Right forelimb (tissue), 1 donor: ENCODE results near the gene SLC30A4.
A peak's percentile ranks its signal among the peaks of the same experiment; 100 is the strongest.

Experiments
- DNase-seq: peaks from one replicate; pipeline ENCODE4 v3.0.0-alpha.2; 2018

SLC30A4 gene

GRCh38 chr15:45499426-45499825, 23.1 kb downstream of the SLC30A4 start:
- DNase-seq: no peak

- no peak for DNase-seq
Observed at GRCh38 chr15:45498701-45499100, 23.9 kb downstream of the SLC30A4 start.

GRCh38 chr15:45497261-45497660, 25.3 kb downstream of the SLC30A4 start:
- DNase-seq: no peak

DNA sequence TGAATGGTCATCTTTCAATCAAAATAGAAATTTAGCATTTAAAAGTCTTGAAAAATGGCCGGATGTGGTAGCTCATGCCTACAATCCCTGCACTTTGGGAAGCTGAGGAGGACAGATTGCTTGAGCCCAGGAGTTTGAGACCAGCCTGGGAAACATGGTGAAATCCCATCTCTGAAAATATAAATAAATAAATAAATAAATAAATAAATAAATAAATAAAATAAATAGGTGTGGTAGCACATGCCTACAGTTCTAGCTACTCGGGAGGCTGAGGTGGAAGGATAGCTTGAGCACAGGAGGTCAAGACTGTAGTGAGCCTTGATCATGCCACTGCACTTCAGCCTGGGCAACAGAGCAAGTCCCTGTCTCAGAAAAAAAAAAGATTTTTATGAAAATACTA, 25.9 kb downstream of the SLC30A4 start:
- DNase-seq: no peak

DNA sequence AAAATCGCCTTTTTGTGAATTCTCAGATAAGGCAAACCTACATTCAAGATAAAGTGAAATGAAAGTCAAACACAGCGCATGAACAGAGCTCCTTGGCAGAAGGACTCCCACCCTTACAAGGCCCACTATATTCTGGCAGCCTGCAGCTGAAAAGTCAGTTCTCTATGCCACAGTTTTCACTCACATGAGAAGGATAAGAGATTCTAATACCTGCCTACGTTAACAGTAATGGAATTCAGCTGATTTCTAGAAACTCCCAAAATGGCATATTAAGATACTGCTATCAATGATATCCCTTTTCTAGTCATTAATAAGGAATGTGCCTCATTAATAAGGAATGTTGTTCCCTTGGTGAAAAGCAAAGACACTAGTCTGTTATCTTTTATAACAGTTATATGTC, 27.0 kb downstream of the SLC30A4 start:
- no peak for DNase-seq

GRCh38 chr15:45489690-45490238, 32.8 kb downstream of the SLC30A4 start:
- no peak for DNase-seq

DNA sequence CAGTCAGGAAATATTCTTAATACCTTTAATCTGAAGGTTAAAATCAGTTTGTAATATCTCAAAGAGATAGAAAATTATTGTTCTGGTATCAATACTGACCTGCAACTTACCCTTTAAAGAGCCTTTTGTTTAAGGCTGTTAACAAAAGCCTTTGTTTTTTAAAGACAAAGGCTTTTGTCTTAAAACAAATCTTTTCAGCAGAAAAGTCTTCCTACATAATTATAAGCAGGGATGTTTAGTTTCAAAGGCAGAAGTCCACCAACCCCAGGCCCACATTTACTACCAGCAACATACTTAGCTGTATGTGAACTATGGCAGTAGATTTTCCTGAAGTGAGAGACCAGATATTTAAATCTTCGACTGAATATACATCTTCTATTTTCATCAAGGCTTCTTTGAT, 36.2 kb downstream of the SLC30A4 start:
- DNase-seq: no peak

DNA sequence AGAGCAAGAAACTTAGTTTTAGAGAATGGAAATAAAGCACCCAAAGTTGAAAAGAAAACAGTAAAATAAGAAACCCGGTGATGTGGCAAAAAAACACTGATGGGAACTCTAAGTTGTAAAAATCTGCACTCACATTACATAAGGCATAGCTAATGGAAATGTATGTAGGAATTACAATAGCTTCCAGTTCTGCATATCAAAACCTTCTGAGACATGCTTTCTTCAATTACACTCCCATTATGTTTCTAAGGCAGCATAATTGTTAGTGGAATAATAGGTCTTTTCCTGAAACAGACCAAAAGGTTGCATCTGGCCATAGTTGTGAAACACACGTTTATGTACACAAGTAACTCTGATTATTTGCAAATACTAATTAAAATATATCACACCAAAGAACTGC, 41.4 kb downstream of the SLC30A4 start:
- no peak for DNase-seq

DNA sequence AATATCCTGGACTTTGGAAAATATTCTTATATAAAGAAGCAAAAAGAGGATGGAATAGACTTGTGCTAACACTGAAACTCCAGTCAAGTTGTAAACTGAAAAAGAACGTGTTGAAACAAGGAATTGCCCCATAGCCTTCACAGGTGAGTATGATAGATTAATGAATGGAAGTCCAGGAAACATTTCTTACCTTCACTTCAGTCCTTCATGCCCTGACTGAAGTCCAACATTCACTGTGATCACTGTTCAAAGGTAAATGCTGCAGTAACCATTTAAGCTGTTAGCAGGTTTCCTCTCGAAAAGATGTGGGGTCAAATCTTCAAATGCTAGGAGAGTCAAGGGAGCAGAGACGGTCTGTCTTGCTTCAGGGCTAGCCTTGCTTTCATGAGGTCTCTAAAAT, 46.1 kb downstream of the SLC30A4 start:
- DNase-seq: no peak

- DNase-seq: no peak
Observed at GRCh38 chr15:45474799-45475198, 47.8 kb downstream of the SLC30A4 start.

GRCh38 chr15:45473068-45473467, 49.5 kb downstream of the SLC30A4 start:
- DNase-seq: no peak

GRCh38 chr15:45471151-45471550, 51.4 kb downstream of the SLC30A4 start:
- no peak for DNase-seq

DNA sequence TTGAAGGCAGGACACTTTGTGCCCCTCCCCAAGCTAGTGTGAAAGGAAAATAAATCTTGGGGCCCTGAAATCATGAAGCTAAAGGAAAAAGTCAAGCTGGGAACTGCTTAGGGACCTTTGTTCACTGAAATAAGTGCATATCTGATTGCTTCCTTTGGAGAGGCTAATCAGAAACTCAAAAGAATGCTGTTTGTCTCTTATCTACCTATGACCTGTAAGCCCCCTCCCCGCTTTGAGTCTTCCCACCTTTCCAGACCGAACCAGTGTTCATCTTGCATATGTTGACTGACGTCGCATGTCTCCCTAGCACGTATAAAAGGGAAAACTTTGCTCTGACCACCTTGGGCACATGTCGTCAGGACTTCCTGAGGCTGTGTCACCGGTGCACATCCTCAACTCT, 53.1 kb downstream of the SLC30A4 start:
- no peak for DNase-seq

DNA sequence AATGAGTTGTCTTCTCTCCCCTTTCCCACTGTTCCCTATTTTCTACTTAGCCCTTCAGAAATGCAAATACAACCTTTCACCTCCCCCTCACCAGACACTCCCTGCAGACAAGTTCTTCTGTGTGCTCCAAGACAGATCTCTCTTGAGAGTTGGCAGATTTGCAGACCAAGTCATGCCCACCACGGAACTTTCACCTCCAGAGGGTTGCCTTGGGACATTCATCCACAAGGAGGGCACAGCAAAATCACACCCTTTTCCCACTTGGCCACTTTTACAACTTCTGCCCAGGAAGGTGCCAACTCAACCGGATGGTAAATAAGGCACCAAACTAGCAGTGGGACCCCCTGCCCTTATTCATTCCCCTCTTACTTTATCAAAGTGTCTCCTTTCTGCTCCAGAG, 53.5 kb downstream of the SLC30A4 start:
- no peak for DNase-seq

- no peak for DNase-seq
Observed at GRCh38 chr15:45468294-45468693, 54.3 kb downstream of the SLC30A4 start.

DNA sequence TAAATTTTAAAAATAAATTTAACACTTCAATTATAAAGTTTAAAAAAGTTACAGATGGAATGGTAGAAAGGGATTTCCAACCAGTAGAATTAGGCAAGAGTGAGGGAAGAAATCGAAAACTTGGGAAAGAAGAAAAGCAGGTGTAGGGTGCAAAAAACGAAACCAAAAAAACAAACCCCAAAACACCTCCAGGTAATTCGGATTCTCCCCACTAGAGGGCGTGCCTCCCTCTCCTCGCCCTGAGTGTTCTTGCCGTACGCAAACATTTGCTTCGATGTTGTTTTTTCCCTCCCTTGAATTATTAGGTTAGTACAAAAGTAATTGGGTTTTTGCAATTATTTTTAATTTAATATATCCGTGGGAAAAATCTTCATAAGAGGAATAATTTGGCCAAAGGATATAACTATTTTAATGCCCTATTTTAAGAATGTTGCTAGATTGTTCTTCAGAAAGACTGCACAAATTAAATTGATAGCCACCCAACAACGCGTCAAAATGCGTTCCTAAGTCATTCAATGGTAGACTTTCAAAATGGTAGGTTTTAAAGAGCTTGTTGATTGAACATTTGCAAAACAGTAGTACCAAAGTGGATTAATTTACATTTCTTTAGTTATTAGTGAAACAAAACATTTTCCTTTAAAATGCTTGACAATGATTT, 63.7 kb downstream of the SLC30A4 start:
- DNase-seq: peak; percentile 80

GRCh38 chr15:45457641-45458539, 64.7 kb downstream of the SLC30A4 start:
- peak; percentile 80 for DNase-seq

DNA sequence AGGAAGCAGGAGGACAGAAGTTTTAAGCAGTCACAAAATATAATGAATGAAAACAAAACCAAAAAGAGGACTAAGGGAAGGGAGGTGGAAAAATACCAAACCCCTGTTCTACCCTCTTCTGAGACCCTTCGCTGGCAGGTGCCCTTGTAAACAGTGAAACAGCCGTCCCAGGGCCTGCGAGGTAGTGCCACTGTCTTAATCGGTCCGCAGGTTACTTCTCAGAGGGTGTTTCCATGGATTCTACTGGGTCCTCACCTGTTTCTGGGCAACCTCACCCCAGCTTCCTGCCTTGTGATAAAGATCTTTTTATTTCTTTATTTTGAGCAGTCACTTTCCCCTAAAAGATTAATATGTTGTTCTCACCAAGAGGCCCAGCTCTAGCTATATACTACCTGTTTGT, 65.3 kb downstream of the SLC30A4 start:
- DNase-seq: no peak

GRCh38 chr15:45456212-45457106, 66.1 kb downstream of the SLC30A4 start:
- no peak for DNase-seq

DNA sequence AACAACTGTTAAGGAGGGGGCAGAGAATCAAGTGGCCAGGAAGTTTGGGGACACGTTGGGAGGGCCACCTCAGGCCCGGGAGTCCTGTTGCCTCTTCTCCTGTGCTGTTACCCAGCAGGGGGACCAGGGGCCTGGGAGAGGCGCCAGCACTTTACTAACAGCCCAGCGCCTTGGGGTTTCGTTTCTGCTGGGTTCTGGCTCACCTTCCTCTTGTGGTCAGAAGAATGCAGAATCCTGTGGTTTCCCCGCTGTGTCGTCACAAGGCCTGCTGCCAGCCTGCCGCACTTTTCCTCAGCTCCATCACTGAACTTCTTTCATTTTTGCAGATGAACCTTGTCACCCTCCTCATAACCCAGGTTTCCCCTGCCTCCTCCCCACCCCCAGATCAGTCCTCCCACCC, 67.7 kb downstream of the SLC30A4 start:
- peak; percentile 55 for DNase-seq

GRCh38 chr15:45451265-45451664, 71.3 kb downstream of the SLC30A4 start:
- DNase-seq: no peak

- DNase-seq: no peak
Observed at GRCh38 chr15:45449916-45450867, 72.4 kb downstream of the SLC30A4 start.
